ENCODE results near the gene MTIF3.
"Not testable (repeated sequence)": the region's sequence is repeated elsewhere in the genome, so short reads cannot be mapped to it uniquely, and the experiment has no call there.

MTIF3 gene

GRCh38 chr13:27408074-27408473 is 42.3 kb downstream of the MTIF3 start:
- DNase-seq: no peak

- no peak for DNase-seq
Measured at GRCh38 chr13:27406178-27406939, 44.0 kb downstream of the MTIF3 start.

- no peak for DNase-seq
Measured at GRCh38 chr13:27405546-27406134, 44.7 kb downstream of the MTIF3 start.

- no peak for DNase-seq
Measured at GRCh38 chr13:27404680-27405079, 45.7 kb downstream of the MTIF3 start.

- no peak for DNase-seq
Measured at GRCh38 chr13:27403727-27404385, 46.5 kb downstream of the MTIF3 start.

DNA sequence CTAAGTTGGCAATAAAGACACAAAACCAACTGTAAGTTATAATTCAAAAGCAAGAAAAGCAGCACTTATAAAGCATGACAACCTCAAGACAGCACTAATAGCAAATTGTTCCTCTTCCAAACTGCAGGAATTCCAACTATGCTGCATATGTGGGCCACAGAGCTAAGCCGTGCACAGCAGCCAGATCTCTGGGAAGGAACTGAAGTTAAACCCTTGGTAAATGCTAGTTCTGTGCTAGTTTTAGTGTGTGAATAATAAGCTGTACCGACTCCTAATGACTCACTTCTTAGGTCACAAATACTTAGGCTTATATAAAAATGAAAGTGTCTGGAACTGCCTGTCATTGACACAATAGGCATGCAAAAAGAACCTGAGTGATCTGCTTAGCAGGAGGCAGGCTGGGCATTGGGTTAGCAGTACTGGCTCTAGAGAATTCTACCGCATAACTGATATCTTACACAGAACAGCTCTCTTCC is 47.1 kb downstream of the MTIF3 start:
- no peak for DNase-seq

- DNase-seq: no peak
Measured at GRCh38 chr13:27401210-27401609, 49.2 kb downstream of the MTIF3 start.

GRCh38 chr13:27400405-27400804 is 50.0 kb downstream of the MTIF3 start:
- not testable (repeated sequence) for DNase-seq

DNA sequence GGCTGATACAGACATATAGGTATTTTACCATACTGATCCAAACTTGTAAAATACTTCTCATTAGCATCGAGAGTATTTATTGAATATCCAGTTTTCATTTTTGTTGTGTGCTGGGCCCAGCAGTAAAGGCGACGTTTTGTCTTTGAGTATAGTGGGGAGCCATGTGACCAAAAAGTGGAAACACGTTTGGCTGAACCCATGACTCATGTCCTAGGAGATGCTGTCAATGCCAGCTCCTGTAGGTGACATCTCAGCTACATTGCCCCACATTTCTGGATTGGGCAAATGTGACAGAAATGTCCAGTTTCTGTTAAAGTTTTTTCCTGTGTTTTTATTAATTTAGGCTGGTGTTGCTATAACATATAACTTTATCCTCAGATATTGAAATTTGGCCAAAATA is 52.0 kb downstream of the MTIF3 start:
- no peak for DNase-seq

- DNase-seq: no peak
Measured at GRCh38 chr13:27396252-27396846, 54.0 kb downstream of the MTIF3 start.

- DNase-seq: no peak
Measured at GRCh38 chr13:27395007-27395510, 55.3 kb downstream of the MTIF3 start.

DNA sequence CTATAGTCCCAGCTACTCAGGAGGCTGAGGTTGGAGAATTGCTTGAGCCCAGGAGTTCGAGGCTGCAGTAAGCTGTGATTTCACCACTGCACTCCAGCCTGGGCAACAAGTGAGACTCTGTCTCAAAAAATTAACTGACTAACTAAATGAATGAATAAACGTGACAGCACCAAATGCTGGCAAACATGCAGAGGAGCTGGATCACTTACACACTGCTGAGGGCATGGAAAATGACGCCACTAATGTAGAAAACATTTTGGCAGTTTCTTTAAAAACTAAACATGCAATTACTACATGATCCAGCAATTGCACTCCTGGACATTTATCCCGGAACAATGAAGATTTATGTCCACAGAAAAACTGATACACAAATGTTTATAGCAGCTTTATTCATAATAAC is 57.3 kb downstream of the MTIF3 start:
- no peak for DNase-seq

- no peak for DNase-seq
Measured at GRCh38 chr13:27391471-27391870, 58.9 kb downstream of the MTIF3 start.

DNA sequence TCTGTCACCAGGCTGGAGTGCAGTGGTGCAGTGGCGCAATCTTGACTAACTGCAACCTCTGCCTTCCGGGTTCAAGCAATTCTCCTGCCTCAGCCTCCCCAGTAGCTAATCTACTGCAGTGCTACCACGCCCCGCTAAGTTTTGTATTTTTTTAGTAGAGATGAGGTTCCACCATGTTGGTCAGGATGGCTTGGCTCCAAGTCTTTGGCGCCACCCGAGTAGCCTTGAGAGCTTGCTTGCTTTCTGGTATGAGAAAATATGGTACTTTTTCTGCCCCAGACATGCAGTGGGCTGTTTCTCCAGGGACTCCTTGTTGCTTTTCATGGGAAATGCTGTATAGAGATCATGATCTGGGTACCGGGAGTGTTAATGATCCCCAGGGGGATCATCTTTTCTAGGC is 60.5 kb downstream of the MTIF3 start:
- DNase-seq: no peak

- no peak for DNase-seq
Measured at GRCh38 chr13:27388241-27388640, 62.1 kb downstream of the MTIF3 start.
